ENCODE measurements around the gene TLE4.

Gene TLE4

GRCh38 chr9:79572032-79572607 lies 355 bp downstream of the TLE4 start:
- DNase-seq (ENCODE audit: low spot score), result no peak

- peak; percentile 32 for DNase-seq (ENCODE audit: low spot score)
These were observed 1.0 kb downstream of the TLE4 start for GRCh38 chr9:79572608-79573411.

GRCh38 chr9:79573412-79573923 lies 1.7 kb downstream of the TLE4 start:
- DNase-seq (ENCODE audit: low spot score), result peak; percentile 44

GRCh38 chr9:79574136-79574535 lies 2.4 kb downstream of the TLE4 start:
- no peak for DNase-seq (ENCODE audit: low spot score)

GRCh38 chr9:79574781-79575180 lies 3.0 kb downstream of the TLE4 start:
- DNase-seq (ENCODE audit: low spot score), result no peak

- no peak for DNase-seq (ENCODE audit: low spot score)
These were observed 3.8 kb downstream of the TLE4 start for GRCh38 chr9:79575547-79575946.

GRCh38 chr9:79577969-79578723 lies 6.4 kb downstream of the TLE4 start:
- DNase-seq (ENCODE audit: low spot score), result no peak

GRCh38 chr9:79578891-79579290 lies 7.1 kb downstream of the TLE4 start:
- DNase-seq (ENCODE audit: low spot score), result no peak

GRCh38 chr9:79579624-79580023 lies 7.9 kb downstream of the TLE4 start:
- no peak for DNase-seq (ENCODE audit: low spot score)

- no peak for DNase-seq (ENCODE audit: low spot score)
These were observed 8.3 kb downstream of the TLE4 start for GRCh38 chr9:79580055-79580454.

- DNase-seq (ENCODE audit: low spot score), result no peak
These were observed 9.6 kb downstream of the TLE4 start for GRCh38 chr9:79581388-79581787.

- peak; percentile 82 for DNase-seq (ENCODE audit: low spot score)
These were observed 10.0 kb downstream of the TLE4 start for GRCh38 chr9:79581794-79582193.

- no peak for DNase-seq (ENCODE audit: low spot score)
These were observed 12.3 kb downstream of the TLE4 start for GRCh38 chr9:79583952-79584654.

- DNase-seq (ENCODE audit: low spot score), result no peak
These were observed 12.9 kb downstream of the TLE4 start for GRCh38 chr9:79584655-79584982.

GRCh38 chr9:79588488-79589223 lies 16.9 kb downstream of the TLE4 start:
- DNase-seq (ENCODE audit: low spot score), result no peak

GRCh38 chr9:79591458-79591857 lies 19.7 kb downstream of the TLE4 start:
- no peak for DNase-seq (ENCODE audit: low spot score)

- no peak for DNase-seq (ENCODE audit: low spot score)
These were observed 21.1 kb downstream of the TLE4 start for GRCh38 chr9:79592726-79593493.

- no peak for DNase-seq (ENCODE audit: low spot score)
These were observed 27.0 kb downstream of the TLE4 start for GRCh38 chr9:79598562-79599345.

GRCh38 chr9:79600466-79600865 lies 28.7 kb downstream of the TLE4 start:
- DNase-seq (ENCODE audit: low spot score), result no peak
